PFSK-1 (cell line): Measurements from ENCODE around the gene ADTRP.

ENCODE experiments used
- FOXP2 ChIP-seq: optimal IDR thresholded peaks from 2 replicates; pipeline ENCODE3; 2011; ENCODE audit warnings: borderline replicate concordance, control low read depth, inconsistent platforms; ENCODE audit not compliant: insufficient read depth; ENCODE audit errors: extremely low read length, extremely low read depth
- POLR2AphosphoS5 ChIP-seq: IDR thresholded peaks from 2 replicates; pipeline ENCODE4 v1.6.1; 2012; ENCODE audit warnings: low read depth, mild to moderate bottlenecking, control low read depth, low read length, moderate library complexity
- TAF1 ChIP-seq: IDR thresholded peaks from 2 replicates; pipeline ENCODE4 v1.6.1; 2012; ENCODE audit warnings: low read length, control low read depth, borderline replicate concordance; ENCODE audit not compliant: insufficient read depth
- TF ChIP-seq, protein P1 (sequence below), 2 experiments: IDR thresholded peaks; 2 replicates each; pipeline versions ENCODE4 v1.6.1 to v1.8.0; 2011 to 2012; ENCODE audit warnings: low read depth in 2 of 2, low read length in 2 of 2, control low read depth in 1 of 2, inconsistent platforms in 1 of 2, mild to moderate bottlenecking in 1 of 2, moderate library complexity in 1 of 2; ENCODE audit not compliant: insufficient read depth in 1 of 2

DNA sequence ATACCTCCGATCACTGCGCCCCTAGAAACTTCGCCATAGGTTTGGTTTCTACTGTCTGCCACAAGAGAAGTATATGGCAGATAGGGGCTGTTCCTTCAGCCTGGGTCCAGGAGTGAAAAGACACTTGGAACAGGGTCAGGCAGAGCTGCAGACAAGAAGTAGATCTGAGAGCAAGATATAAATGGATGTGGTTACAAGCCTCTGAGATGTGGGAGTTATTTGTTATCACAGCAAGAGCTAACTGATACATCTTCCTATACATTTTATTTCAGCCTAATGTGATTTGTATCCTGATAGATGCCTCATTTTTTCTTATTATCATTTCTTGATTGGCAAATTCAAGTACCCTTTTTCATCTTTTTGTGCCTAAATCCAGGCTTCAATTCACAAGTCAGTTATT, 40.9 kb upstream of the ADTRP start:
- no peak for TF ChIP-seq POLR2AphosphoS5
- TF ChIP-seq FOXP2 = no peak
- TF ChIP-seq, protein P1, sequence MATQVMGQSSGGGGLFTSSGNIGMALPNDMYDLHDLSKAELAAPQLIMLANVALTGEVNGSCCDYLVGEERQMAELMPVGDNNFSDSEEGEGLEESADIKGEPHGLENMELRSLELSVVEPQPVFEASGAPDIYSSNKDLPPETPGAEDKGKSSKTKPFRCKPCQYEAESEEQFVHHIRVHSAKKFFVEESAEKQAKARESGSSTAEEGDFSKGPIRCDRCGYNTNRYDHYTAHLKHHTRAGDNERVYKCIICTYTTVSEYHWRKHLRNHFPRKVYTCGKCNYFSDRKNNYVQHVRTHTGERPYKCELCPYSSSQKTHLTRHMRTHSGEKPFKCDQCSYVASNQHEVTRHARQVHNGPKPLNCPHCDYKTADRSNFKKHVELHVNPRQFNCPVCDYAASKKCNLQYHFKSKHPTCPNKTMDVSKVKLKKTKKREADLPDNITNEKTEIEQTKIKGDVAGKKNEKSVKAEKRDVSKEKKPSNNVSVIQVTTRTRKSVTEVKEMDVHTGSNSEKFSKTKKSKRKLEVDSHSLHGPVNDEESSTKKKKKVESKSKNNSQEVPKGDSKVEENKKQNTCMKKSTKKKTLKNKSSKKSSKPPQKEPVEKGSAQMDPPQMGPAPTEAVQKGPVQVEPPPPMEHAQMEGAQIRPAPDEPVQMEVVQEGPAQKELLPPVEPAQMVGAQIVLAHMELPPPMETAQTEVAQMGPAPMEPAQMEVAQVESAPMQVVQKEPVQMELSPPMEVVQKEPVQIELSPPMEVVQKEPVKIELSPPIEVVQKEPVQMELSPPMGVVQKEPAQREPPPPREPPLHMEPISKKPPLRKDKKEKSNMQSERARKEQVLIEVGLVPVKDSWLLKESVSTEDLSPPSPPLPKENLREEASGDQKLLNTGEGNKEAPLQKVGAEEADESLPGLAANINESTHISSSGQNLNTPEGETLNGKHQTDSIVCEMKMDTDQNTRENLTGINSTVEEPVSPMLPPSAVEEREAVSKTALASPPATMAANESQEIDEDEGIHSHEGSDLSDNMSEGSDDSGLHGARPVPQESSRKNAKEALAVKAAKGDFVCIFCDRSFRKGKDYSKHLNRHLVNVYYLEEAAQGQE (IDR thresholded peaks at IDR 0.05; ENCODE audit: insufficient read depth in 1 of 2, low read depth in 2 of 2, low read length in 2 of 2) = no peak
- no peak for TF ChIP-seq TAF1
